ENCODE results near the gene BAZ1A. TPM values are rescaled to one million over a fixed set of nuclear protein-coding genes. Genes with fewer than 3 reads are reported as not detected.

Gene BAZ1A
- total RNA-seq, 1 experiment from 2014 or later, result 27.2 TPM

DNA sequence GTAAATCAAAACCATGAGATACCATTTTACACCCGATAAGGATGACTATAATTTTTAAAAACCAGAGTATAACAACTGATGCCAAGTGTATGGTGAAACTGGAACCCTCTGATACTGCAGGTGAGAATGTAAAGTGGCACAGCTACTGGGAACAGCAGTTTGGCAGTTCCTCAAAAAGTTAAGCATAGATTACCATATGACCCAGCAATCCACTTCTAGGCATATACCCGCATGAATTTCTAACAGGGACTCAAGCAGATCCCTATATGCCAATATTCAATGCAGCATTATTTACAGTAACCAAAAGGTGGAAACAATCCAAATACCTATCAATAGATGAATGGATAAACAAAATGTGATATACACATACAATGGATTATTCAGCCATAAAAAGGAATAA lies 57.4 kb downstream of the BAZ1A start:
- ChIA-PET POLR2A (no interaction called here), CTCF (no interaction called here)
- in situ Hi-C loops (cut with HindIII; ENCODE audit: low pct_unique_long_range_greater_than_20kb, low sequenced_read_pairs), result no loop called here
- Histone ChIP-seq H3K27ac (ENCODE audit: low read length) (no peak overlapping the region), H3K4me1 (ENCODE audit: control insufficient read depth, insufficient read depth, low read length) (no peaks in the 10 kb centered on the region), H3K27me3 (ENCODE audit: control insufficient read depth, insufficient read depth, low read length) (no peaks in the 10 kb centered on the region), H3K36me3 (ENCODE audit: control insufficient read depth, insufficient read depth, low read length) (no peaks in the 10 kb centered on the region), H3K9me3 (ENCODE audit: control insufficient read depth, insufficient read depth, low read depth, low read length) (no peaks in the 10 kb centered on the region), H3K4me3 (ENCODE audit: low read depth in 2 of 2, low read length in 2 of 2) (no peak overlapping the region)
- intact Hi-C loops (cut with micrococcal nuclease; ENCODE audit: unreplicated experiment), result no loop called here
- TF ChIP-seq POLR2AphosphoS5 (IDR thresholded peaks at IDR 0.05; ENCODE audit: low read depth, low read length) (no peak), CTCF (IDR thresholded peaks at IDR 0.05) (no peak), SIN3A (IDR thresholded peaks at IDR 0.05; ENCODE audit: borderline replicate concordance, insufficient read depth, low read depth, low read length) (no peak), TCF7L2 (IDR thresholded peaks at IDR 0.05; ENCODE audit: low read depth, low read length) (no peak)
- TF ChIP-seq, protein P1, sequence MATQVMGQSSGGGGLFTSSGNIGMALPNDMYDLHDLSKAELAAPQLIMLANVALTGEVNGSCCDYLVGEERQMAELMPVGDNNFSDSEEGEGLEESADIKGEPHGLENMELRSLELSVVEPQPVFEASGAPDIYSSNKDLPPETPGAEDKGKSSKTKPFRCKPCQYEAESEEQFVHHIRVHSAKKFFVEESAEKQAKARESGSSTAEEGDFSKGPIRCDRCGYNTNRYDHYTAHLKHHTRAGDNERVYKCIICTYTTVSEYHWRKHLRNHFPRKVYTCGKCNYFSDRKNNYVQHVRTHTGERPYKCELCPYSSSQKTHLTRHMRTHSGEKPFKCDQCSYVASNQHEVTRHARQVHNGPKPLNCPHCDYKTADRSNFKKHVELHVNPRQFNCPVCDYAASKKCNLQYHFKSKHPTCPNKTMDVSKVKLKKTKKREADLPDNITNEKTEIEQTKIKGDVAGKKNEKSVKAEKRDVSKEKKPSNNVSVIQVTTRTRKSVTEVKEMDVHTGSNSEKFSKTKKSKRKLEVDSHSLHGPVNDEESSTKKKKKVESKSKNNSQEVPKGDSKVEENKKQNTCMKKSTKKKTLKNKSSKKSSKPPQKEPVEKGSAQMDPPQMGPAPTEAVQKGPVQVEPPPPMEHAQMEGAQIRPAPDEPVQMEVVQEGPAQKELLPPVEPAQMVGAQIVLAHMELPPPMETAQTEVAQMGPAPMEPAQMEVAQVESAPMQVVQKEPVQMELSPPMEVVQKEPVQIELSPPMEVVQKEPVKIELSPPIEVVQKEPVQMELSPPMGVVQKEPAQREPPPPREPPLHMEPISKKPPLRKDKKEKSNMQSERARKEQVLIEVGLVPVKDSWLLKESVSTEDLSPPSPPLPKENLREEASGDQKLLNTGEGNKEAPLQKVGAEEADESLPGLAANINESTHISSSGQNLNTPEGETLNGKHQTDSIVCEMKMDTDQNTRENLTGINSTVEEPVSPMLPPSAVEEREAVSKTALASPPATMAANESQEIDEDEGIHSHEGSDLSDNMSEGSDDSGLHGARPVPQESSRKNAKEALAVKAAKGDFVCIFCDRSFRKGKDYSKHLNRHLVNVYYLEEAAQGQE (IDR thresholded peaks at IDR 0.05; ENCODE audit: insufficient read depth in 1 of 2, low read depth in 2 of 2, low read length in 1 of 2), result no peak
- ATAC-seq, result no peak
- no peak for DNase-seq (ENCODE audit: low read depth, low spot score)
- no TSS peak for BruUV-seq (replicated peaks)

GRCh38 chr14:34810028-34810427 lies 65.1 kb downstream of the BAZ1A start:
- CTCF ChIA-PET, result no interaction called here
- DNase-seq (ENCODE audit: low read depth, low spot score) (no peak), ATAC-seq (no peak)
- intact Hi-C loops (cut with micrococcal nuclease; ENCODE audit: unreplicated experiment) (no loop called here), in situ Hi-C loops (cut with HindIII; ENCODE audit: low pct_unique_long_range_greater_than_20kb, low sequenced_read_pairs) (no loop called here)
- POLR2A ChIA-PET, result no interaction called here
- no TSS peak for BruUV-seq (replicated peaks)
- Histone ChIP-seq H3K9me3 (ENCODE audit: control insufficient read depth, insufficient read depth, low read depth, low read length) (no peaks in the 10 kb centered on the region), H3K27me3 (ENCODE audit: control insufficient read depth, insufficient read depth, low read length) (no peaks in the 10 kb centered on the region), H3K36me3 (ENCODE audit: control insufficient read depth, insufficient read depth, low read length) (peaks cover 5% of the 10 kb centered on the region; the same call in 1 of the 2 replicates), H3K27ac (ENCODE audit: low read length) (no peak overlapping the region), H3K4me3 (ENCODE audit: low read depth in 2 of 2, low read length in 2 of 2) (no peak overlapping the region), H3K4me1 (ENCODE audit: control insufficient read depth, insufficient read depth, low read length) (no peaks in the 10 kb centered on the region)
- TF ChIP-seq TCF7L2 (IDR thresholded peaks at IDR 0.05; ENCODE audit: low read depth, low read length), result no peak
- no peak for TF ChIP-seq SIN3A (IDR thresholded peaks at IDR 0.05; ENCODE audit: borderline replicate concordance, insufficient read depth, low read depth, low read length)
- TF ChIP-seq POLR2AphosphoS5 (IDR thresholded peaks at IDR 0.05; ENCODE audit: low read depth, low read length), result no peak
- TF ChIP-seq CTCF (IDR thresholded peaks at IDR 0.05), result no peak
- TF ChIP-seq, protein P1 (IDR thresholded peaks at IDR 0.05; ENCODE audit: insufficient read depth in 1 of 2, low read depth in 2 of 2, low read length in 1 of 2), result no peak

Measured in Panc1 (cell line).